Right kidney (tissue), 1 donor: ENCODE data around the gene APOBEC3B.
"Not testable (repeated sequence)": the region's sequence is repeated elsewhere in the genome, so short reads cannot be mapped to it uniquely, and the experiment has no call there.

Source experiments
- DNase-seq: peaks from one replicate; pipeline ENCODE4 v3.0.0-alpha.2; 2016

APOBEC3B gene

GRCh38 chr22:38950527-38951295 lies 31.4 kb upstream of the APOBEC3B start:
- DNase-seq = no peak

GRCh38 chr22:38951734-38952133 lies 30.4 kb upstream of the APOBEC3B start:
- no peak for DNase-seq

- no peak for DNase-seq
Measured at GRCh38 chr22:38952281-38952993, 29.7 kb upstream of the APOBEC3B start.

- no peak for DNase-seq
Measured at GRCh38 chr22:38953091-38953490, 29.1 kb upstream of the APOBEC3B start.

GRCh38 chr22:38953577-38954413 lies 28.4 kb upstream of the APOBEC3B start:
- no peak for DNase-seq

GRCh38 chr22:38954414-38955043 lies 27.6 kb upstream of the APOBEC3B start:
- DNase-seq = no peak

- DNase-seq = no peak
Measured at GRCh38 chr22:38955250-38955905, 26.8 kb upstream of the APOBEC3B start.

- no peak for DNase-seq
Measured at GRCh38 chr22:38955926-38956325, 26.2 kb upstream of the APOBEC3B start.

- no peak for DNase-seq
Measured at GRCh38 chr22:38956551-38956950, 25.6 kb upstream of the APOBEC3B start.

- no peak for DNase-seq
Measured at GRCh38 chr22:38957046-38957770, 24.9 kb upstream of the APOBEC3B start, which contains the start of gene APOBEC3A. Gene APOBEC3A, plus strand, starts transcription at chr22:38957609. Its CDS starts 83 bp downstream, at chr22:38957692.

- no peak for DNase-seq
Measured at GRCh38 chr22:38957808-38958650, 24.1 kb upstream of the APOBEC3B start.

- not testable (repeated sequence) for DNase-seq
Measured at GRCh38 chr22:38958651-38958943, 23.6 kb upstream of the APOBEC3B start.

- no peak for DNase-seq
Measured at GRCh38 chr22:38959590-38959989, 22.6 kb upstream of the APOBEC3B start.

- DNase-seq = not testable (repeated sequence)
Measured at GRCh38 chr22:38960673-38961072, 21.5 kb upstream of the APOBEC3B start.

GRCh38 chr22:38963291-38963738 lies 18.8 kb upstream of the APOBEC3B start:
- DNase-seq = not testable (repeated sequence)

- no peak for DNase-seq
Measured at GRCh38 chr22:38963872-38964271, 18.3 kb upstream of the APOBEC3B start.

GRCh38 chr22:38964306-38964705 lies 17.8 kb upstream of the APOBEC3B start:
- no peak for DNase-seq

- no peak for DNase-seq
Measured at GRCh38 chr22:38964989-38965388, 17.2 kb upstream of the APOBEC3B start.

- DNase-seq = no peak
Measured at GRCh38 chr22:38965614-38966379, 16.4 kb upstream of the APOBEC3B start.

- DNase-seq = no peak
Measured at GRCh38 chr22:38966380-38966702, 15.8 kb upstream of the APOBEC3B start.
